Nucleus accumbens (tissue), 56 donors: Measurements from ENCODE around the gene KATNBL1.

Experiments used
- DNase-seq, 56 donors: peaks; one replicate each; lab custom pipeline; 2025; lab: John Stamatoyannopoulos, UW

KATNBL1 gene, protein sequence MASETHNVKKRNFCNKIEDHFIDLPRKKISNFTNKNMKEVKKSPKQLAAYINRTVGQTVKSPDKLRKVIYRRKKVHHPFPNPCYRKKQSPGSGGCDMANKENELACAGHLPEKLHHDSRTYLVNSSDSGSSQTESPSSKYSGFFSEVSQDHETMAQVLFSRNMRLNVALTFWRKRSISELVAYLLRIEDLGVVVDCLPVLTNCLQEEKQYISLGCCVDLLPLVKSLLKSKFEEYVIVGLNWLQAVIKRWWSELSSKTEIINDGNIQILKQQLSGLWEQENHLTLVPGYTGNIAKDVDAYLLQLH

DNA sequence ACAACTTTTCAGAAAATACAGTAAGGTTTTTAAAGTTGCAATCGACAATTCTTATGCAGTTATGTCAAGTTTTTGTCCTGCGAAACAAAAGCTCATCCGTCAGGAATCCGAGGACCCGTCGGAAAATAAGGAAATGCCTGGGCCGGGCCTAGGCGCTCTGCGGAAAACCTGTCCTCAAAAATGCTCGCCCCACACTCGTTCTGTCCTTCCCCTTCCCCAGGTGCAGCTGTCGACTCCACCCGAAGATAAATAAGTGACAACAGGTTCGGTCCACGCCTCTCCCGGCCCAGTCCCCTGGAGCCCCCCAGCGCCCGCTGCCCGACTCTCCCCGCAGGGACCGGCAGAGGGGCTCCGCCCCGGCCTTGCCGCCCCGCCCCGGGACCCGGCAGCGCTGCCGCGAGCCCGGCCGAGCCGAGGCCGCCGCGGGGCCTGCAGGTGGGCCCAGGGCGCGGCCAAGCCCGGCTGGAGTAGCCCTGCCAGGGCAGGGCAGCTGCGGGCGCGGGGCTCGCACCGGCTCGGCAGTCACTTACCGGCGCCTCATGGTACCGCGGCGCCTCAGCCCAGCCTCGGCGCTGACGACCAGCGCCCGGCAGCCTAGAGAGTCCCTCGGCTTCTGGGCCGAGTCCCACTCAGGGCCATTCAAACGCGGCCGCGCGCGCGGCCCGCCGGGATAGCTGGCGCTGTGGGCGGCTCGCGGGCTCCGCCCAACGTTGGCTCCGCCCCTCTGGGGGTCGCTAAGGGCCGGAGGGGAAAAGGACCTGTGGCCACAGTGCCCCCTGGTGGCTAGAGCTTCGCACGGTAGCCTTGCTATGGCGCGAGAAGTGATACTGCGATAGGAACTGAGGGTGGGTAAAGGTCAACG is at the start of gene KATNBL1:
Gene KATNBL1, minus strand, starts transcription at position 676 of the 862 bp plus-strand sequence. CDS start 46,420 bp downstream, outside the sequence.
- peak; percentile 9 to 98 (median 90) for DNase-seq

DNA sequence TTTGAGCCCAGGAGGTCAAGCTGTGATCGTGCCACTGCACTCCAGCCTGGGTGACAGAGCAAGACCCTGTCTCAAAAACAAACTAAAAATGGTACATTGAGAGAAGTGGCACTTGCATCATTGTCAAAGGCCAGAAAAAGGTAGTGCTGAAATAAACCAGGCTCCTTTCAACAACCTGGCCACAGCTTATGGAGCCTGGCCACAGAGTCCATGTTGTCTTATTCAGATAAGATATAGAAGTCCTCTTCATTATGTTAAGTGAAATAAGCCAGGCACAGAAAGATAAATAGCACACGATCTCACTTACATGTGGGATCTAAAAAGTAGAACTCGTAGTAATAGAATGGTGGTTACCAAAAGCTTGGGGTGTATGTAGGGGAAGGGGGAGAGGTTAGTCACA is 49.7 kb upstream of the KATNBL1 start:
- DNase-seq = no peak

DNA sequence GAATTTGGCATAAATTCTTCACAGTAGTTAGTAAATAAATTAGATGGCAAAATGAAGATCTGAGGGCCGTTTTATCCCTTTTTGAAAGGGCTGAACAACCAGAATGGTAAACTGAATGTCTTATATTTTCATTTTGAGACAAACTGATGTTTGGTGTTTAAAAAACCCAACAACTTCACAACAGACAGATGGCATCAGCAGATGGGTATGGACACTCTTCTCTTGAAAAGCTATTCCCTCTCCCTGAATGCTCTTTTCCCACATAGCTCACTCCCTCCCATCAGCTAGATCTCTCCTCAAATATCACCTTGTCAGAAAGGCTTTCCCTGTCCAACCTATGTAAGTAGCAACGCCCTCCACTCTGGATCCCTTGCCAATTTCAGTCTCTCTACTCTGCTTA is 48.3 kb upstream of the KATNBL1 start:
- no peak for DNase-seq

DNA sequence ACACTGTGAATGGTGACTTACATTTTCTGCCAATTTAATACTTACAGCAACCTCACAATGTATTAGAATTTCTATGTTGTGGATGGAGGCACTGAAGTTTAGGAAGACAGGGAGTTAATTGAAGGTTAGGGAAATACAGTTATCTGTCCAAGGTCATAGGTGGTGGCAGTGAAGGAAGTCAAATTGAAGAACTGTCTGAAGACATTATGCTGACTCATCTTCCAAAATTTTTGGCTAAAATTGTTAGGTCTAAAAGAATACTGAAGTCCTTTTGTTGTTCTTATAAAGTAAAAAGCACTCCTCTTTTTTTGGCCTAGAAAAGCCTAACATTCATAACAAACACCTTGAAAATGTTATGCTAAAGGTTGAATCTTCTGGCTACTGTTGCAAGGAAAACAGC is 42.6 kb upstream of the KATNBL1 start:
- DNase-seq = no peak

DNA sequence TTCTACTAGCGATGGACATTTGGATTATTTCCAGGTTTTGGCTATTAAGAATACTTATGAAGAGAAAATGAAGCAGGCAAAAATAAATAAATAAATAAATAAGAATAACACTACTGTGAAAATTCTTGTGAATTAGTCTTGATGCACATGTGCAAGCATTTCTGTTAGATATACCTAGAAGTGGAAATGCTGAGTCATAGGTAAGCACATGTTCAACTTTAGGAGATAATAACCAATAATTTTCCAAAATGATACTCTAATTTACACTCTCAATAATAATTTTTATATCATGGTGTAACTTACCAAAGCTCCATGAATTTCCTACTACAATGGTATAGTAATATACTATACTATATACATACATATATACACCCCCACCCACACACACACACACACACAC is 38.3 kb upstream of the KATNBL1 start:
- DNase-seq = no peak

DNA sequence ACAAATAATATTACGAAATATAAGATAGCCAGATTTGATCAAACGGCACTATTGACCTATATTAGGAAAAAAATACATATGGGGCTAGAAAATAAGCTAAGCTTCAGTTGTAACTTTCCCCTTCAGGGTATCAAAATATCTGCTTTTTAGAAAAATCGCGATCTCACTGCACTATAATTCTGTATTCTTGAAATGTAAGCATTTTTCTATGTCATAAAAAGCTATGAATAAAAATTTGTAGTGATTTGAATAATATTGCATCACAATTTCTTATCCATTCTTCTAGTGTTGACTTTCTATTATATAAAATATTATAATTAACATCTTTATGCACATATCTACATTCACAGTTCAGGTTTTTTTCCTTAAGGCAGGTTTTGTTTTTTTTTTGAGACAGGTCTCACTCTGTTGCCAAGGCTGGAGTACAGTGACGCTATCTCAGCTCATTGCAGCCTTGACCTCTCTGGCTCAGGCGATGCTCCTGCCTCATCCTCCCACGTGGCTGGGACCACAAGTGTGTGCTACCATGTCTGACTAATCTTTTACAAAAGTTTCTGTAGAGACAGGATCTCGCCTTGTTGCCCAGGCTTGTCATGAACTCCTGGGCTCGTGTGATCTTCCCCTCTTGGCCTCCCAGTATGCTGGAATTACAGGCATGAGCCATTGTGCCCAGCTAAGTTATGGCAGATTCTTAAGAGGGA is 36.5 kb upstream of the KATNBL1 start:
- DNase-seq = no peak

DNA sequence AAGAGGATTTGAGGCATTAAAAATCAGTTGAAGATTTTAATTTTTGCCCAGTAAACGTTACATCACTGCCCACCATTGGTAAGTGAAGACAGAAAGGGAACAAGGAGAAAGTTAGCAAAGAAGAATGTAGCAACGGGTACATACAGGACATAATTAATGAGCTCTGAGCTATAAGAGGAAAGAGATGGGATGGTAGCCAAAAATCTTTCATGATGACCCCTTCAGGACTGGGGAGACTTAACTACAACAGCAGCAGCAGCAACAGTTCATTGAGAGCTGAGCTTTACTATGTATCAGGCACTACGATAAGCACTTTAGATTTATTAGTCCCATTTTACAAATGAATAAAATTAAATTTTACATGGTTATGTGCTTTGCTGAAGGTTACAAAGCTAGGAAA is 33.3 kb upstream of the KATNBL1 start:
- DNase-seq = no peak

DNA sequence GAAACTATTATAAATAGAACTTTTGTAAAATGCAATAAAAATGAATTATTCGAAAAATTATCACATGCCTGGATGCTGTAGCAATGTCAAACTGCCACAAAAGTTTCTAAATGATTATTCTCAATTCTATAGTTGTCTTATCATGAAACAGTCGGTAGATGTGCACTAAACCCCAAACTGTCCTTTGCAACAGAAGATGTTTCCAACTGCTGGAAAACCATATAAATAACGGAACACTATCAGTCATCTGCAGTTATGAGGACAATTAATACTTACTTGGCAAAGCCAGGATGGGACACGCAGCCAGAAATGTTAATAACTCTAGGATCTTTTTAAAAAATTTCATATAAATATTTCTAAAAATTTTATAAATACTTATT is 32.4 kb upstream of the KATNBL1 start:
- DNase-seq = no peak

DNA sequence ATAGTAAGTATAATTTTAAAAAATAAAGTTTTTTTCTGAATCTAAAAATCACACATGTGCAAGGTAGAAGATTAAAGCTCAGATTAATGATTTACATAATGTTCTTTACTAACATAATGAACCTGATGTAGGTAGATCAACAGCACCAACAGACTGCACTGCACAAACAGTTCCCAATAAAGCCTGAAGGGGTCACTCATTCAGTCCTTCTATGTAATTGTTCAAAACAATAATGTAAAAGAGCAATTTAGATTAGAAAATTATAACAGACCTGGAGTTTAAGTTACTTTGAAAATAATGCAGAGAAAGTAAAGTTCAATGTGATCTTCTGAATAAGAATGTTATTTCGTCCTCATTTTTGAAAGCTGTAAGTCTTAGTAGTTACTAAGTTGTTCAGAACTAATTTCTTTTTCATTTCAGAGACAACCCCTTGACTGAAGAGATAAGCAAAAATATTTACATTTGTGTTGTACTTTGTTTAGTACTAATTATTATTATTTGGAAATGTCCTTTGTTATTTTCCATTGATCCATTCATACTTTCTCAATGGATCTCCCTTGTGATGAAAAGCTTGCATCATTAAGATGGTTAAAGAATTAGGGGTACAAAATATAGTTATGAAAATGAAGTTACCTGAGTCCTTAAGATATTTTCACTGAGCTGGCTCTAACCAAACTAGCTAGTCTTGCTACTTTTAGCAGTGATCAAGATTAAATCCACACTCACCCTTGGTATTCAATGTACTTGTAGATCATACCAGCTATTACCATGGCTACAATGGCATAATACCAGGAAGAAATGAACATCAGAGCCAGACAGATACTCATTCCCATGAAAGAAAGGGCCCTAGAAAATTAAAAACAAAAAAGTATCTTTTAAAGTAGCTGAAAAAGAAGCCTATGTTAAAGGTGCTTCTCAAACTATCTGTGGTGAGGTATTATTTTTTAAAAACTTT is 31.8 kb upstream of the KATNBL1 start:
- DNase-seq = no peak

DNA sequence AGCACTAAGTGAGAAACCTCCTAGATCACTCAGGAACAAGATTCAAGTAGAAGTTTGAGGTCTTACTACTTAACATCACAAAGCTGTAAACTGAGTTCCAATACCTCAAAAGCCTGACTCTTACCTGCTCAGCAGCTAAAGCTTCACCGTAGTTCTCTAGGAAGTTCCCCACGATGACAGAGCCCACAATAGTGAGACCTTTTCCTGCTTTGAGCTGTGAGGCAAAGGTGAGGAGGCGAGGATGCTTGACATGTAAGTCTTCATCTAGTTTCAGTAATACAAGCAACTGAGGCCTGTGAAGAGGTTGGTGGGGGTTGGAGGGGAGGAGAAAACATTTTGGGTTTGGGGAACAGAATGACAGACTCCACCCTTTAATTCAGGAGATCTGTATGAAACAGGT is 30.6 kb upstream of the KATNBL1 start:
- DNase-seq = no peak

DNA sequence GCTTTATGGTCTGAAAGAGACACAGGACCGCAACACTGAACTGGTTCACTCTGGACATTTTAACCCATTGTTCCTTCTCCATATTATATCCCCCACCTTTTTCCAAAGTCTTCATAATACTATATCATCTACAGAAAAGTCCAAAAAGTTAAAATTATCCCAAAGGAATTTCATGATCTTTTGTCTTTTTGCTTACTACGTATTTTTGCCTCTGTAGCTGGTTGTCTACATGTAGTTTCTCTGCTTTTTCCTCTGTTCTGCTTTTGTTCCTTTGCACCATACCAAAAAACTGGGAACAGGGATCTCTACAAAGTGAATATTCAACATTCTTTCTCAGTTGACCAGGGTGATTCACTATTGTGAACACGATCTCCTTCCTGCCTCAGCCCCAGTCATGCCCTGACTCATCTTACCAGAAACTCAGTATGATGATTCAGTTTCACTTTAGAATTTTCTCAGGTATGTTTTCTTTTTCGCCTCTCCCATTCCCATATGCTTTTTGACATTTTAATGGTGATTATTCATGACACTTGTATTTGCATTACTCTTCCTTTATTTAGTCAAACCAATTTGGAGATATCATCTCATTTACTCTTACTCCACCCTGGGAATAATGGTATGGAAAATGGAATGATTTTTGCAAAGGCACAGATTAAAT is 29.4 kb upstream of the KATNBL1 start:
- no peak for DNase-seq

DNA sequence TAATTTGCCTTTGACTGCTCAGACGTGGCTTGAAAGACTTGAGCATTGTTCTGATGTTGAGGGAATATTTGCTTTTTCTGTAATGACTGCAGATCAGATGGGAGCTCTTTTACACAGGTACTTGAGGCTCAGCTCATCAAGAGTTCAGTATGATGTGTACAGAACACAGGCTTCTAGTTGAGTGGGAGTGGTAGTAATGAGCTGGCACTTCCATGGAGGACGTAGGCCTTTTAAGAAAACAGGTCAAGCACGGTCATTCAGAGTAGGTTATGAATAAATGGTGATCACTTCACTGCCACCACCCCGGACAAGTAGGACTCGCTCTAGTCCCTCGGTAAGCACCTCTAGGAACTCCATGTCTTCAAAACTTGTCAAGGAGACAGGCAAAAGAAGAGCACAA is 23.7 kb upstream of the KATNBL1 start:
- DNase-seq = no peak

DNA sequence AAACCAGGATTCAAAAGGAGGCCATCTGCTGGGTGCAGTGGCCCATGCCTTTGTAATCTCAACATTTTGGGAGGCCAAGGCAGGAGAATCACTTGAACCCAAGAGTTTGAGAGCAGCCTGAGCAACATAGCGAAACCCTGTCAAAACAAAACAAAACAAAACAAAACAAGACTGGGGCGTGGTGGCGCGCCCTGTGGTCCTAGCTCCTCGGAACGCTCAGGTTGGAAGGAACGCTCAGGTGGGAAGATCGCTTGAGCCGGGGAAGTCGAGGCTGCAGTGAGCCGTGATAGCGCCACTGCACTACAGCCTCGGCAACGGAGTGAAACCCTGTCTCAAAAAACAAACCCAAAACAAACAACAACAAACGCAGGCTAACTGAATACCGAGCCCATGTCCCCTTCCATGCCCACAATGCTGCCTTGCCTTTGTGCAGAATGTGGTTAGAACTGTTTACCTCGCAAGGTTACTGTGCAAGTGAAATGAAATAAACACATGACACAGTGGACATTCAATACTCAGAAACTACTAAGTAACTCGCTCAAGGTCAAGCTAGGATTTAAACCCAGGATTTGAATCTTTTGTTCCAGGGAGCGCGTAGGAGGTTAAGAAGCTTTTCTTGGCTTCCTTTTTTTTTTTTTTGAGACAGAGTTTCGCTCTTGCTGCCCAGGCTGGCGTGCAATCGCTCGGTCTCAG is 14.2 kb upstream of the KATNBL1 start:
- DNase-seq = peak in 1 of 56 donors; percentile 6

DNA sequence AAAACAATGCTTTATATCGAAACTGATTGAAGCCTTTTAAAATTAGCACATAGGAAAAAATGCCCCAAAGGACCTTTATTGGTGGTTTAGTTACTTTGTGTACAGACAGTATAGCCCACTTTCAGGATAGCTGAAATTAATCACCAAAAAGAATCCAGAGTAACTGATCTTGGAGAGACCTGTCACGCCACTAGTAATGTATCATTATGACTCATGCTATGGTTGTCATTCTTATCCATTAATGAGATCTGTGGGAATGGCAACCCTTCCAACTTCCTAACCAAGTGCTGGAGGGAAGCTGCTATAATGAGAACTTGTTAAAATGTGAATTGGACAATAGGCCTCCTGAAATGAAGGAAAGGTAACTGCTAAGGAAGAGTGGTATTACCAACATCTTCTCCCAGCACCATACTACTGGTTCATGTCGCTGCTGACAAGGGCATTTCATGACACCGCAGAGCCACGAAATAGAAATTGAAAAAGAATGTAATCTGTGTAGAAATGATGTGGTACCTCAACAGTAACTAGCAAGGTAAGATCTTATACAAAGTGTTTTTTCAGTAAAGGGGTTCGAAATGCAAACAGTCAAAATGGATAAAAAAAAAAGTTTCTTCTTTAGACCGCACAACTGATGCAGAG is 7.8 kb upstream of the KATNBL1 start:
- no peak for DNase-seq

DNA sequence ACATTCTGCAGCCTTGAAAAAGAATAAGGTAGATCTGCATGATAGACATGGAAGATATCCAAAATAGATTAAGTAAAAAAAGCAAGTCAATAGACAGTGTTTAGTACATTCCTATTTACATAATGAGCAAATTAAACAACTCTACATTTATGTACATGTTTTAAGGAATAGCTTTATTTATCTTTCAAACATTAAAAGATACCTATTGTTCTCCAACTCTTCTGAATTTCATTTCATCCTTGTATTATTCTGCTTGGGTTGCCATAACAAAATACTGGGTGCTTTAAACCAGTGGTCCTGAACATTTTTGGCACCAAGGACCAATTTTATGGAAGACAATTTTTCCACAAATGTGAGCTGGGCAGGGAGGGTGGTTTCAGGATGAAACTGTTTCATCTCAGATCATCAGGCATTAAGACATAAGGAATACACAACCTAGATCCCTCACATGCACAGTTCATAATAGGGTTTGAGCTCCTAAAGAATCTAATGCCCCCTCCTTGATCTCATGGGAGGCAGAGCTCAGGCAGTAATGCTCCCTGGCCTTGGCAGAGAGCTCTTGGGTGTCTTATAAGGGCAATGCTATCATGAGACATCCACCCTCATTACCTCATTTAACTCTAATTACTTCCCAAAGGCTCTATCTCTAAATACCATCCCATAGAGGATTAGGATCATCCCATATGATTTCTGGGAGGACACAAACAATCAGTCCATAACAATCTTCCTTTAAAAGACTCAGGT is 6.8 kb upstream of the KATNBL1 start:
- DNase-seq = no peak

DNA sequence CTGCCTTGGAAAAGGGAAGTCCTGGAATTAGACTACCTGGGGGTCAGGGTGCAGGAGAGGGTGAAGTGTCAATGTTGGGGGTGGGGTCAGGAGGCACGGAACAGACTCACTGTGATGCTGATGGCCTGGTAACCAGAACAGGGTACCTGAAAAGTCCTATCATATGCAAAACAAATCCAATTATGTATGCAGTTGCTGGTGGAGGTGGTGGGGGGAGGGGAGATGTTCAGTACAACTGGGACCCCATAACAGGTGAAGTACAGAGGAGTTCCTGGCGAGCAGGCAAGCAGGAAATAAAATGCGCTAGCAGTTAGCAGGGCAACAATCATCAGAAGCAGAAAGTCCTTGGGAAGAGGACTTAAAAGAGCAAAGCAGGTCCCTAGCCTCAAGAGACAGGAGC is 4.2 kb upstream of the KATNBL1 start:
- DNase-seq = no peak

DNA sequence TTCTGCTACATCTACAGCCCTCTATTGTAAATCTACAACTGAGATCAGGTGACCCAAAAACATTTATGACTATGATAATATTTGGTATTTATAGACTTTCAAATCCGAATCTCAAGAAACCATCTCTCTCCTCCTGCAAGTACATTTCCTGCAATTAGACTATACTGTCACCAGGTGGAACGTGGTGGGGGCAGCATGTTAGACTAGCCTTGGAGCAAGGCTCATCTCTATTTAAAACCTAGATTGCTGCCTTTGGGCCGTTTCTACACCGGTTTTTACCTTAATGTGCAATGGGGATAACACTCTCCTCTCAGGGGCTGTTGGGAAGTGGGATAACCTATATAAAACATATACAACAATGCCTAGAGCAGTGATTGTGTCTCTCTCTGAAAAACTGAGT is 3.8 kb upstream of the KATNBL1 start:
- no peak for DNase-seq

DNA sequence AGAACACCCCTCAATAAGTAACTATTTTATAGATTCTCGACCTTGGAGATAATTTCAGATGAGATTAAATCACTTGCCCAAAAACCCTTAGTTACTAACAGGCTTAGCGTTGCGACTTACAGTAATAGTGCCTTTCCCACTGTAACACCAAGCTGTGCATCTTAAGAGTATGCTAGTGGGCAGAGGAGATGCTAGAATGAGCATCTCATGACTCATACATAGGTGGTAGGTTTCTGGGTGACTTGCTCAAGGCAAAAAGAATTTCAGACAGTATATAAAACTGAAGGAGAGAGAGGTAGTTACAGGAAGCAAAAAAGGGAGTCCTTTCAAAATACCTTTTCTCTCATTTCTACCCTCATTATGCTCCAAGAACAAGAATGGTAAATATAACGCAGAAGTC is 3.9 kb downstream of the KATNBL1 start:
- no peak for DNase-seq
